ENCODE results near the gene KLK7.

DNA sequence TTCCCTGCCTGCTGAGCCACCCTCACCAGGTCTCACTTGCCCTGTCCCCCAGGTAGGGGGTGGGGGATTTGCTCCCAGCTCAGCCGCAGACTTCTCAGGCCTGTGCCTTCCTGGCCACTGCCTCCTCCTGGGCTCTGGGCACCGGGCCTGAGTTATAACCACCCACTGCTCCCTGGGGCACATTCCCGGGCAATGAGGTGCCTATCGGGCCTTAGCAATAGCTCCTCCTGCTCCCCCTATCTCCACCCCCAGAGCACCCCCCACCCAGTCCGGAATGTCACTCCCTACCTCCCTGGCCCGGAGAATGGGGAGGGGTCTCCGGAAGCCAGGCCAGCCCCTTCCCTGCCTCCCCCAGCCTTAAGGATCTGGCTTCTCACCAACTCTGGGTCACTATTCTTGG is 30.8 kb downstream of the KLK7 start, which contains the start of gene KLK5:
- TF ChIP-seq JUND (IDR thresholded peaks at IDR 0.05) (no peak), POLR2AphosphoS5 (IDR thresholded peaks at IDR 0.05; ENCODE audit: low read depth, low read length) (no peak), RAD21 (IDR thresholded peaks at IDR 0.05; ENCODE audit: low read length) (no peak), CHD2 (IDR thresholded peaks at IDR 0.05; ENCODE audit: low read length, partially characterized antibody) (no peak)
- TF ChIP-seq, protein P1, sequence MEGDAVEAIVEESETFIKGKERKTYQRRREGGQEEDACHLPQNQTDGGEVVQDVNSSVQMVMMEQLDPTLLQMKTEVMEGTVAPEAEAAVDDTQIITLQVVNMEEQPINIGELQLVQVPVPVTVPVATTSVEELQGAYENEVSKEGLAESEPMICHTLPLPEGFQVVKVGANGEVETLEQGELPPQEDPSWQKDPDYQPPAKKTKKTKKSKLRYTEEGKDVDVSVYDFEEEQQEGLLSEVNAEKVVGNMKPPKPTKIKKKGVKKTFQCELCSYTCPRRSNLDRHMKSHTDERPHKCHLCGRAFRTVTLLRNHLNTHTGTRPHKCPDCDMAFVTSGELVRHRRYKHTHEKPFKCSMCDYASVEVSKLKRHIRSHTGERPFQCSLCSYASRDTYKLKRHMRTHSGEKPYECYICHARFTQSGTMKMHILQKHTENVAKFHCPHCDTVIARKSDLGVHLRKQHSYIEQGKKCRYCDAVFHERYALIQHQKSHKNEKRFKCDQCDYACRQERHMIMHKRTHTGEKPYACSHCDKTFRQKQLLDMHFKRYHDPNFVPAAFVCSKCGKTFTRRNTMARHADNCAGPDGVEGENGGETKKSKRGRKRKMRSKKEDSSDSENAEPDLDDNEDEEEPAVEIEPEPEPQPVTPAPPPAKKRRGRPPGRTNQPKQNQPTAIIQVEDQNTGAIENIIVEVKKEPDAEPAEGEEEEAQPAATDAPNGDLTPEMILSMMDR (IDR thresholded peaks at IDR 0.05), result no peak
- TF ChIP-seq, protein P2, sequence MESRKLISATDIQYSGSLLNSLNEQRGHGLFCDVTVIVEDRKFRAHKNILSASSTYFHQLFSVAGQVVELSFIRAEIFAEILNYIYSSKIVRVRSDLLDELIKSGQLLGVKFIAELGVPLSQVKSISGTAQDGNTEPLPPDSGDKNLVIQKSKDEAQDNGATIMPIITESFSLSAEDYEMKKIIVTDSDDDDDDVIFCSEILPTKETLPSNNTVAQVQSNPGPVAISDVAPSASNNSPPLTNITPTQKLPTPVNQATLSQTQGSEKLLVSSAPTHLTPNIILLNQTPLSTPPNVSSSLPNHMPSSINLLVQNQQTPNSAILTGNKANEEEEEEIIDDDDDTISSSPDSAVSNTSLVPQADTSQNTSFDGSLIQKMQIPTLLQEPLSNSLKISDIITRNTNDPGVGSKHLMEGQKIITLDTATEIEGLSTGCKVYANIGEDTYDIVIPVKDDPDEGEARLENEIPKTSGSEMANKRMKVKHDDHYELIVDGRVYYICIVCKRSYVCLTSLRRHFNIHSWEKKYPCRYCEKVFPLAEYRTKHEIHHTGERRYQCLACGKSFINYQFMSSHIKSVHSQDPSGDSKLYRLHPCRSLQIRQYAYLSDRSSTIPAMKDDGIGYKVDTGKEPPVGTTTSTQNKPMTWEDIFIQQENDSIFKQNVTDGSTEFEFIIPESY (IDR thresholded peaks at IDR 0.05; ENCODE audit: borderline replicate concordance, low read depth), result no peak
- TF ChIP-seq, protein P3, sequence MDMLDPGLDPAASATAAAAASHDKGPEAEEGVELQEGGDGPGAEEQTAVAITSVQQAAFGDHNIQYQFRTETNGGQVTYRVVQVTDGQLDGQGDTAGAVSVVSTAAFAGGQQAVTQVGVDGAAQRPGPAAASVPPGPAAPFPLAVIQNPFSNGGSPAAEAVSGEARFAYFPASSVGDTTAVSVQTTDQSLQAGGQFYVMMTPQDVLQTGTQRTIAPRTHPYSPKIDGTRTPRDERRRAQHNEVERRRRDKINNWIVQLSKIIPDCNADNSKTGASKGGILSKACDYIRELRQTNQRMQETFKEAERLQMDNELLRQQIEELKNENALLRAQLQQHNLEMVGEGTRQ (IDR thresholded peaks at IDR 0.05; ENCODE audit: borderline replicate concordance, low read depth, low read length), result no peak

Measured in SK-N-SH (cell line).